Omental fat pad (tissue), 4 donors: ENCODE data around the gene ZNF394. TPM values are rescaled to one million over a fixed set of nuclear protein-coding genes. Genes with fewer than 3 reads are reported as not detected.

Experiments used
- ATAC-seq: fragments of 150-250 bp; one replicate; pipeline ENCODE4 v1.9.1; 2016; ENCODE audit warnings: mild to moderate bottlenecking, moderate library complexity; ENCODE audit not compliant: low FRiP score
- DNase-seq: peaks from one replicate; pipeline ENCODE4 v3.0.0-alpha.2; 2019; ENCODE audit warnings: low spot score
- total RNA-seq, 4 donors: library from RNA; depleted of rRNA; stranded (reverse); fragments of >200 nt; gene quantifications; one replicate each; pipeline ENCODE4 v1.1.0, GENCODE V29; 2016
- TF ChIP-seq, protein P1 (sequence below), 3 donors: fragments of 450-650 bp; IDR thresholded peaks; one replicate each; pipeline ENCODE4 v1.5.1; 2016 to 2017; ENCODE audit warnings: antibody characterized with exemption in 3 of 3, mild to moderate bottlenecking in 3 of 3, moderate library complexity in 2 of 3

The ZNF394 gene
- total RNA-seq, 4 donors from 2014 or later = 23.7 to 46.7 (median 35.6) TPM

DNA sequence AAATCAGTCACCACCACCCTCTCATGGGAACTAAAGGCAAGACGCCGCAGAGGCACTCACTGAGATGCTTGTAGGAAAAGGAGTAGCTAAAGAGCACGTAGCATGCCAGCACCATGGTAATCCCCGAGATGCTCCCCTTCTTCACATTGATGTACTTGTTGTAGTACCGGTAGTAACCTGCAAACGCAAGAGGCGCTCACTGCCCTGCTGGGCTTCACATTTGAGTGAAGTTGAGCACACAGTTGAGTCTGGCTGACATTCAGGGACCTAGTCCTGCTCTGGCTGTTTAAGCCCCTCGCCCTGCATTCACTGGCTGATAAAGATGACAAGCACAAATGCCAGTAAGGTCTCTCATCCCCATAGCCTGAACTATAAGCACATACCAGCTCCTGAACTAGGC is 41.0 kb downstream of the ZNF394 start:
- TF ChIP-seq, protein P1, sequence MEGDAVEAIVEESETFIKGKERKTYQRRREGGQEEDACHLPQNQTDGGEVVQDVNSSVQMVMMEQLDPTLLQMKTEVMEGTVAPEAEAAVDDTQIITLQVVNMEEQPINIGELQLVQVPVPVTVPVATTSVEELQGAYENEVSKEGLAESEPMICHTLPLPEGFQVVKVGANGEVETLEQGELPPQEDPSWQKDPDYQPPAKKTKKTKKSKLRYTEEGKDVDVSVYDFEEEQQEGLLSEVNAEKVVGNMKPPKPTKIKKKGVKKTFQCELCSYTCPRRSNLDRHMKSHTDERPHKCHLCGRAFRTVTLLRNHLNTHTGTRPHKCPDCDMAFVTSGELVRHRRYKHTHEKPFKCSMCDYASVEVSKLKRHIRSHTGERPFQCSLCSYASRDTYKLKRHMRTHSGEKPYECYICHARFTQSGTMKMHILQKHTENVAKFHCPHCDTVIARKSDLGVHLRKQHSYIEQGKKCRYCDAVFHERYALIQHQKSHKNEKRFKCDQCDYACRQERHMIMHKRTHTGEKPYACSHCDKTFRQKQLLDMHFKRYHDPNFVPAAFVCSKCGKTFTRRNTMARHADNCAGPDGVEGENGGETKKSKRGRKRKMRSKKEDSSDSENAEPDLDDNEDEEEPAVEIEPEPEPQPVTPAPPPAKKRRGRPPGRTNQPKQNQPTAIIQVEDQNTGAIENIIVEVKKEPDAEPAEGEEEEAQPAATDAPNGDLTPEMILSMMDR (IDR thresholded peaks at IDR 0.05) = no peak
- DNase-seq = no peak
- no peak for ATAC-seq

DNA sequence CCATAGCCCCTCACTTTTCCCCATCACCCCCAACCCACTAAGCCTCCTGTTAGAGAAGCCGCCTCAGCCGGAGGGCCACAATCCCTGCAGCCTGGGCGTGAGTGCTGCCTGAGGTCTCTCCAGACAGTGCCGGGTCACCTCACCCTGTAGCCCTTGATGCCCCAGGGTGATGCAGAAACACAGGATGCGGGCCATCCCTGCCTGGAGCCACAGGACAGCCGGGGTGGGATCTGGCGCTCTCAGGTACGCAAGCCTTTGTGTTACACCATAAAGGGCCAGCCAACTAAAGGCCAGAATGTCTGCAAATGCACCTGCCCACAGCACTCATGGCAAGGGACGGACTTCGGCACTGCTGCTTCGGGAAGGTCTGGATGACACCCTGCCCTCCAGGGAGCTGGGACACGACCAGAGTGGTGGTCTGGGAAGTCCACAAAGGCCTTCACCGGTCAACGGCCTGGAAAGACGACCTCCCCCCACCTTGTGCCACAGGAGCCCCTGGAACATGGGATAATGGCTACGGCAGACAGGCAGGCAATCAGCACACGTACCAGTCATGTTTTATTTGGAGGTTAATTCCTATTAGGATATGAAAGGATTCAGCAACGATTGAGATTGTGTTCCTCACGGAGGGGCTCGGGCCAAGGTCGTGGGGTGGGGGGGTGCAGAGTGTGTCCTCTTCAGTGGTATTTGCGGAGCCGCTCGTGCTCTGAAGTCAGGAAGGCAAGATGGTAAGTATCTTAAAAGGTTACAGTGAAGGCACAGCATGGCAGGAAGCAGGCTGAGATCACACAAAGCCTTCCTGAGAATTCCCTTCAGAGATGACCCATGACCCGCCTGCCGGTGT is 42.2 kb downstream of the ZNF394 start:
- no peak for ATAC-seq
- DNase-seq = no peak
- TF ChIP-seq, protein P1 (IDR thresholded peaks at IDR 0.05) = no peak

DNA sequence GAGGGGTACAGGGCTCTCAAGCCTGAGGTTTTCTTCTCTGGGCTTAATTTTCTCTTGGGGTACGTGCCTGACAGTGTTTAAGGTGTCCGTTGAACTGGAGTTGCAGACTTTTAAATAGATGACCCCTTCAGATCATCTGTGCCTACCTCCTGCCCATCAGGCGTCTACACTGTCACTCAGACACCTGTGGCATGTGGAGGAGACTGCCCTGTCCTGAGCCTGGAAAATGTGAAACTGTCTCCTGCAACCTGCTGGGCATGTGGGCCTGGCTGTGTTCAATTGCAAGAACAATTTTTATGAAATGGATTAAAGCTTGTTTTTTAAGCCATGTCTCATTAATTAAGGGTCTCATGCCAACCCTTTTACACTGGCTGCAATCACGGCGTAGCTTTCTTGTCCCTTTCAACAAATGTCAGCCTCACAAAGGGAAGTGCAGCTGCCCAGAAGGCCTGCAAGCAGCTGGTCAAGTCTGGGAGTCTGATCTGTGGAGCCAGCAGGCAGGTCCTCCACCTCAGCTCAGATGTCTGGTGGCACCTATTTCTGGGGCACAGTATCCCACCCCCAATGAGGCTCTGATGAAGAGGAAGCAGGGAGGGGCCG is 42.9 kb downstream of the ZNF394 start:
- no peak for ATAC-seq
- no peak for DNase-seq
- TF ChIP-seq, protein P1 (IDR thresholded peaks at IDR 0.05) = no peak

DNA sequence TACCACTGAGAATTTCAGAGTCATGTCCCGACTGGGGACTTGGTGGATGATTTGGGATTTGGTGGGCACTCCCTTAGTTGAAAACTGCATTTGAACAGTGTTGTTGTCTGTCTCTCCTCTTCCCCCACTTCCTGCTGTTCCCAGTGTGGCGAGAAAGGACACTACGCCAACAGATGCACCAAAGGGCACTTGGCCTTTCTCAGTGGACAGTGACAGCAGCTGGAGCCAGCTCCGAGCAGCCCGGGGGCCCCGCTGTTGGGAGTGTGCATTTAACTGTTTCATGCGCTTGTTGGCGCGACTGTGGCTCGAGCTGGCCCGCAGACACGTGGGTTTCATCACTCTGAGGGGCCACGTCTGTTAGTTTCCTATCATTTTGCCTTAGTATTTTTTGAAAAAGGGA is 43.8 kb downstream of the ZNF394 start:
- TF ChIP-seq, protein P1 (IDR thresholded peaks at IDR 0.05) = no peak

DNA sequence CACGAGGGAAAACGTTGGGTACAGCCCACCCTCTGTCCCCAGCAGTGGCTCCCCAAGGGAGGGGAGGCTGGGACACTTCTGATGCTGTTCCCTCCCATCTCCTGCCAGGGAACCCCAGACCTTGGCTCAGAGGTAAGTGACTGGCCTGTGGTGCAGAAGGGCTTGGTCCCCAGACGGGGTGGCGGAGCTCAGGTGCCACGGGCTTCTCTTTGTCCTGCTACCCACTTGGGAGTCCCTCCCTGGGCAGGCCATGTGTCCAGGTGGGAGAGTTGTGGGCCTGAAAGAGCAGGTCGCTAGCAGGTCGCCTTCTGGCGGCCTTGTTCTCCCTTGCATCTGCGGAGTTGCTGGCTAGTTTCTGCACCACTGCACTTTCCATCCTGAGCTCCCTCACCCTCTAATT is 44.2 kb downstream of the ZNF394 start:
- DNase-seq (no peak), ATAC-seq (no peak)
- TF ChIP-seq, protein P1 (IDR thresholded peaks at IDR 0.05) = no peak

More for the DNA sequence above, 43.8 kb downstream of the ZNF394 start:
- no peak for DNase-seq
- no peak for ATAC-seq

DNA sequence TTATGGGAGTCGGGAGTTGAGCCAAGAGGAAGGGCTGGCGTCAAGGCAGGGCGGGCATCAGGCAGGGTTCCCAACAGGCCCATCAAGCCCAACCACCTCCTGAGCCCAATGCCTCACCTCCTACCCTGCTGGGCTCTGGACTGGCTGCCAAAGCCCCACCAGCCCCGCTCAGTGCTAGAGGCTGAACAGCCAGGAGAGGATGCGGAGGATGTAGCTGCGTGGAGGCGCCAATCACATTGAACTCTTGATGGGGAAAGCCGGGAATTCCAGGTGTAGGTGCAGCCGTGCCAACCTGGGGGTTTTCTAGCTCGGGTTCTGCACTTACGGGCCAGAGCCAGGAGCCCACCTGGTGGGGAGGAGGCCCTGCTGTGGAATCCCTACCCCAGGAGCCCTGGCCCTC is 47.0 kb downstream of the ZNF394 start:
- DNase-seq (no peak), ATAC-seq (no peak)
- TF ChIP-seq, protein P1 (IDR thresholded peaks at IDR 0.05) = no peak

DNA sequence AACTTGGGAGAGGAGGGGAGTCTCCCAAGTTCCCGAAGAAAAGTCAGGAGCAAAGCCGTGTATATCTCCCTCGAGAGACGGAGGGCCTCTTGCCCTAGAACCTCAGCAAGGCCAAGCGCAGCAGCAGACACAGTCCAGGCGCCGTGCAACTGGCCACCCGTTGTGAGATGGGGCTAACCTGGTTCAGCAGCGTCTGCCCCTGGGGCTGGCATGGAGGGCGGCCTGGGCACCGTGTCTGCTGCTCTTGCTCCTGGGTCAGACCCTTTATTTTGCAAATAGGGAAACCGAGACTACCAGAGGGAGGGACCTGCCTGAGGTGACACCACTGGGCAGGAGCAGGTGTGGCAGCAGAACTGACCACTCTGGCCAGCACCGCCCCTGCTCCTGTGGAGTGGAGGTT is 47.5 kb downstream of the ZNF394 start:
- no peak for ATAC-seq
- no peak for DNase-seq

More for the DNA sequence above, 47.5 kb downstream of the ZNF394 start:
- TF ChIP-seq, protein P1 (IDR thresholded peaks at IDR 0.05) = no peak
